H9 (cell line): ENCODE results near the gene PYROXD2. TPM values are rescaled to one million over a fixed set of nuclear protein-coding genes. Genes with fewer than 3 reads are reported as not detected.

Source experiments
- DNase-seq: peaks from one replicate; pipeline ENCODE4 v3.0.0-alpha.2; 2017
- H2AFZ ChIP-seq: one replicate; pipeline ENCODE4 v1.6.1; 2013; ENCODE audit warnings: mild to moderate bottlenecking, low read length, control low read depth, moderate library complexity
- H2AK5ac ChIP-seq: 2 replicates; pipeline ENCODE4 v1.6.1; 2013; ENCODE audit warnings: low read length, control low read depth, mixed read lengths; ENCODE audit not compliant: insufficient read length
- H2BK120ac ChIP-seq: one replicate; pipeline ENCODE4 v1.6.1; 2013; ENCODE audit warnings: low read depth, mild to moderate bottlenecking, low read length, control low read depth, inconsistent platforms; ENCODE audit not compliant: poor library complexity, severe bottlenecking
- H2BK12ac ChIP-seq: 2 replicates; pipeline ENCODE4 v1.6.1; 2013; ENCODE audit warnings: low read length, control low read depth, mixed read lengths, low read depth; ENCODE audit not compliant: insufficient read length
- H2BK15ac ChIP-seq: 2 replicates; pipeline ENCODE4 v1.6.1; 2013; ENCODE audit warnings: low read depth, low read length, control low read depth
- H2BK20ac ChIP-seq: one replicate; pipeline ENCODE4 v1.6.1; 2013; ENCODE audit warnings: low read depth, mild to moderate bottlenecking, low read length, control low read depth, inconsistent platforms; ENCODE audit not compliant: poor library complexity, severe bottlenecking
- H2BK5ac ChIP-seq: 2 replicates; pipeline ENCODE4 v1.6.1; 2013; ENCODE audit warnings: low read length, control low read depth, mixed read lengths; ENCODE audit not compliant: insufficient read length
- H3K14ac ChIP-seq: 2 replicates; pipeline ENCODE4 v1.6.1; 2013; ENCODE audit warnings: low read length, control low read depth; ENCODE audit not compliant: insufficient read depth
- H3K18ac ChIP-seq: 2 replicates; pipeline ENCODE4 v1.6.1; 2013; ENCODE audit warnings: low read depth, mild to moderate bottlenecking, mixed read lengths, low read length, control low read depth; ENCODE audit not compliant: insufficient read length
- H3K23ac ChIP-seq: 2 replicates; pipeline ENCODE4 v1.6.1; 2013; ENCODE audit warnings: low read length, control low read depth, mixed read lengths, low read depth; ENCODE audit not compliant: insufficient read length
- H3K23me2 ChIP-seq: 2 replicates; pipeline ENCODE4 v1.6.1; 2013; ENCODE audit warnings: low read depth, mild to moderate bottlenecking, mixed read lengths, low read length, control low read depth; ENCODE audit not compliant: insufficient read length, poor library complexity, severe bottlenecking
- H3K27ac ChIP-seq: 2 replicates; pipeline ENCODE4 v1.5.1; 2013; ENCODE audit warnings: low read length, control low read depth, mixed read lengths, low read depth; ENCODE audit not compliant: insufficient read length
- H3K27me3 ChIP-seq: 2 replicates; pipeline ENCODE4 v1.6.1; 2013; ENCODE audit warnings: low read length, control low read depth, inconsistent platforms; ENCODE audit not compliant: insufficient read depth
- H3K4ac ChIP-seq: 2 replicates; pipeline ENCODE4 v1.6.1; 2013; ENCODE audit warnings: low read depth, mild to moderate bottlenecking, control low read depth, inconsistent platforms, low read length, moderate library complexity
- H3K4me1 ChIP-seq: 2 replicates; pipeline ENCODE4 v1.6.1; 2013; ENCODE audit warnings: low read length, control low read depth, inconsistent platforms; ENCODE audit not compliant: insufficient read depth
- H3K4me2 ChIP-seq: 2 replicates; pipeline ENCODE4 v1.6.1; 2013; ENCODE audit warnings: low read length, control low read depth, mixed read lengths; ENCODE audit not compliant: insufficient read length, insufficient read depth
- H3K56ac ChIP-seq: 2 replicates; pipeline ENCODE4 v1.6.1; 2013; ENCODE audit warnings: low read depth, mild to moderate bottlenecking, mixed read lengths, low read length, control low read depth; ENCODE audit not compliant: insufficient read length
- H3K79me1 ChIP-seq: 2 replicates; pipeline ENCODE4 v1.6.1; 2013; ENCODE audit warnings: low read depth, mild to moderate bottlenecking, moderate library complexity, low read length, control low read depth, inconsistent platforms; ENCODE audit not compliant: insufficient read depth, poor library complexity, severe bottlenecking
- H3K79me2 ChIP-seq: 2 replicates; pipeline ENCODE4 v1.6.1; 2013; ENCODE audit warnings: low read length, control low read depth, inconsistent platforms; ENCODE audit not compliant: insufficient read depth
- H3K9ac ChIP-seq: 2 replicates; pipeline ENCODE4 v1.6.1; 2013; ENCODE audit warnings: low read length, control low read depth, mixed read lengths; ENCODE audit not compliant: insufficient read length; ENCODE audit errors: extremely low read depth
- H3K9me3 ChIP-seq: one replicate; pipeline ENCODE4 v1.6.1; 2013; ENCODE audit warnings: low read depth, low read length, inconsistent platforms; ENCODE audit not compliant: control insufficient read depth
- H3T11ph ChIP-seq: one replicate; pipeline ENCODE4 v1.6.1; 2013; ENCODE audit warnings: mild to moderate bottlenecking, low read length, control low read depth, inconsistent platforms
- H4K20me1 ChIP-seq: one replicate; pipeline ENCODE4 v1.6.1; 2013; ENCODE audit not compliant: control insufficient read depth, insufficient read length, insufficient read depth
- H4K5ac ChIP-seq: 2 replicates; pipeline ENCODE4 v1.6.1; 2013; ENCODE audit warnings: low read depth, mild to moderate bottlenecking, mixed read lengths, low read length, control low read depth; ENCODE audit not compliant: insufficient read length
- H4K8ac ChIP-seq: replicated peaks from 2 replicates; pipeline ENCODE4 v1.6.1; 2013; ENCODE audit warnings: low read length, control low read depth, mixed read lengths, low read depth; ENCODE audit not compliant: insufficient read length
- H4K91ac ChIP-seq: 2 replicates; pipeline ENCODE4 v1.6.1; 2013; ENCODE audit warnings: low read depth, mild to moderate bottlenecking, moderate library complexity, mixed read lengths, low read length, control low read depth; ENCODE audit not compliant: insufficient read length
- H3K27ac Mint-ChIP-seq, 3 experiments: 2 replicates in 2 of 3; 3 replicates in 1 of 3; pipeline ENCODE4 v1.8.0; 2020 to 2021; ENCODE audit warnings: mixed read lengths in 3 of 3, mild to moderate bottlenecking in 1 of 3, moderate library complexity in 1 of 3
- H3K27me3 Mint-ChIP-seq: 2 replicates; pipeline ENCODE4 v1.8.0; 2021; ENCODE audit warnings: low read depth, mild to moderate bottlenecking, moderate library complexity, mixed read lengths
- H3K36me3 Mint-ChIP-seq, 3 experiments: 2 replicates in 2 of 3; 3 replicates in 1 of 3; pipeline ENCODE4 v1.8.0; 2020 to 2021; ENCODE audit warnings: low read depth in 3 of 3, mixed read lengths in 3 of 3; ENCODE audit not compliant: insufficient read depth in 1 of 3
- H3K4me1 Mint-ChIP-seq, 2 experiments: 2 replicates each; pipeline ENCODE4 v1.8.0; 2020; ENCODE audit warnings: mixed read lengths in 2 of 2
- H3K4me3 Mint-ChIP-seq, 2 experiments: 2 replicates in 1 of 2; 3 replicates in 1 of 2; pipeline ENCODE4 v1.8.0; 2020 to 2021; ENCODE audit warnings: mild to moderate bottlenecking in 2 of 2, mixed read lengths in 2 of 2, moderate library complexity in 1 of 2
- H3K9me3 Mint-ChIP-seq, 2 experiments: 2 replicates in 1 of 2; 3 replicates in 1 of 2; pipeline ENCODE4 v1.8.0; 2020; ENCODE audit warnings: mild to moderate bottlenecking in 2 of 2, mixed read lengths in 2 of 2, moderate library complexity in 1 of 2
- WGBS: extraction: QIAGEN DNeasy Blood & Tissue Kit; methylation state at CpG from one replicate; pipeline ENCODE4 v1.1.7; 2013; ENCODE audit warnings: missing lambda C conversion rate, low lambda C conversion rate, mixed read lengths; ENCODE audit not compliant: insufficient read length; ENCODE audit errors: extremely low coverage; 5-methylcytosine and 5-hydroxymethylcytosine counted together
- total RNA-seq: library from RNA; stranded (reverse); gene quantifications from 2 replicates; pipeline ENCODE4 v1.2.1, GENCODE V29; 2021
- TF ChIP-seq, protein P1 (sequence below): fragments of 200-600 bp; sonication (generic); conservative IDR thresholded peaks from 3 replicates; pipeline ENCODE4 v1.8.0; 2021; ENCODE audit warnings: antibody characterized with exemption, mild to moderate bottlenecking

Gene PYROXD2
- total RNA-seq, 1 experiment from 2014 or later = 5.3 TPM

DNA sequence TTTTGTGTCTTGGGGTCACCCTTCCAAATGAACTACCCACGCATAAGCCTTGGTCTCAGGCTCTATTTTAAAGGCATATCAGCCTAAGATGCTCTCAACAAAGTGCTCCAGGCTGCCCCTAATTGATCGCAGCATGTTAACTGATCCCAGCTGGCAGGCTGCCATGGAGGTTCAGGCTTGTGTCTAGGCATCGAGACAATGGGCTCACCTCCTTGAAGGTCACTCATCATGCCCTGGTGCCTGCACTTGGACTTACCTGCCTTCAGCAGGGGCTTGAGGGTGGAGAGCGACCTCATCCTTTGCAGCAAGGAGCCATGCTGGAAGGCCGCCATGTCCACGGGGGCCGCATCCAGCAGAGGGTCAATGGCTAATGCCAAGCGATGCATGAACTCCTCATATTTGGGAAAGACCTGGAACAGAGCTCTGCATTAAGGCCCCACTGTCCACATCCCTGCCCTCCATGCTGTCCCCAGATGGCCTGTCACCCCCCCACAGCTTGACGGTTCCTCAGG, 17.8 kb downstream of the PYROXD2 start:
- Mint-ChIP-seq H3K4me1 (no peaks in the 10 kb centered on the region), H3K27ac (no peak overlapping the region), H3K9me3 (no peaks in the 10 kb centered on the region), H3K36me3 (no peaks in the 10 kb centered on the region; a peak in 1 of 7 replicates), H3K4me3 (no peak overlapping the region), H3K27me3 (no peaks in the 10 kb centered on the region)
- no peak overlapping the region for H3T11ph ChIP-seq
- no peak for DNase-seq
- no peaks in the 10 kb centered on the region for H3K79me1 ChIP-seq
- no peaks in the 10 kb centered on the region for H4K20me1 ChIP-seq
- H2BK20ac ChIP-seq = no peak overlapping the region
- TF ChIP-seq, protein P1, sequence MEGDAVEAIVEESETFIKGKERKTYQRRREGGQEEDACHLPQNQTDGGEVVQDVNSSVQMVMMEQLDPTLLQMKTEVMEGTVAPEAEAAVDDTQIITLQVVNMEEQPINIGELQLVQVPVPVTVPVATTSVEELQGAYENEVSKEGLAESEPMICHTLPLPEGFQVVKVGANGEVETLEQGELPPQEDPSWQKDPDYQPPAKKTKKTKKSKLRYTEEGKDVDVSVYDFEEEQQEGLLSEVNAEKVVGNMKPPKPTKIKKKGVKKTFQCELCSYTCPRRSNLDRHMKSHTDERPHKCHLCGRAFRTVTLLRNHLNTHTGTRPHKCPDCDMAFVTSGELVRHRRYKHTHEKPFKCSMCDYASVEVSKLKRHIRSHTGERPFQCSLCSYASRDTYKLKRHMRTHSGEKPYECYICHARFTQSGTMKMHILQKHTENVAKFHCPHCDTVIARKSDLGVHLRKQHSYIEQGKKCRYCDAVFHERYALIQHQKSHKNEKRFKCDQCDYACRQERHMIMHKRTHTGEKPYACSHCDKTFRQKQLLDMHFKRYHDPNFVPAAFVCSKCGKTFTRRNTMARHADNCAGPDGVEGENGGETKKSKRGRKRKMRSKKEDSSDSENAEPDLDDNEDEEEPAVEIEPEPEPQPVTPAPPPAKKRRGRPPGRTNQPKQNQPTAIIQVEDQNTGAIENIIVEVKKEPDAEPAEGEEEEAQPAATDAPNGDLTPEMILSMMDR = no peak
- WGBS = no CpG with 5 or more reads among the region's 9 CpGs
- no peak overlapping the region for H3K9ac ChIP-seq
- H4K5ac ChIP-seq = no peak overlapping the region
- no peak overlapping the region for H2BK12ac ChIP-seq
- H2BK15ac ChIP-seq = no peak overlapping the region
- no peak overlapping the region for H2BK5ac ChIP-seq
- no peak overlapping the region for H2BK120ac ChIP-seq
- H3K56ac ChIP-seq = no peak overlapping the region
- no peak overlapping the region for H4K8ac ChIP-seq
- no peaks in the 10 kb centered on the region for H3K9me3 ChIP-seq
- H3K79me2 ChIP-seq = no peaks in the 10 kb centered on the region
- no peak overlapping the region for H3K18ac ChIP-seq
- H3K23ac ChIP-seq = no peak overlapping the region
- no peak overlapping the region for H2AK5ac ChIP-seq
- no peak overlapping the region for H3K4ac ChIP-seq
- peaks cover 2% of the 10 kb centered on the region for H3K23me2 ChIP-seq
- no peaks in the 10 kb centered on the region for H3K4me1 ChIP-seq
- no peaks in the 10 kb centered on the region for H3K27me3 ChIP-seq
- no peak overlapping the region for H2AFZ ChIP-seq
- H3K14ac ChIP-seq = no peak overlapping the region
- H3K27ac ChIP-seq = no peak overlapping the region
- no peak overlapping the region for H4K91ac ChIP-seq
- H3K4me2 ChIP-seq = no peak overlapping the region
